Neural cell (in vitro differentiated cells): ENCODE data around the gene SIK3. TPM values are rescaled to one million over a fixed set of nuclear protein-coding genes. Genes with fewer than 3 reads are reported as not detected.

Experiments used
- H2AFZ ChIP-seq: fragments of 200-600, 300-800 bp; sonication (generic), shearing (Covaris generic); 2 replicates; pipeline ENCODE4 v1.6.0; 2014; ENCODE audit warnings: low read depth, mild to moderate bottlenecking, antibody characterized with exemption, low read length, moderate library complexity
- H3F3A ChIP-seq: fragments of 200-600 bp; shearing (Covaris generic); 2 replicates; pipeline ENCODE4 v1.6.1; 2016; ENCODE audit warnings: mild to moderate bottlenecking, moderate library complexity, mixed read lengths, antibody characterized with exemption, low read length; ENCODE audit not compliant: insufficient read depth, poor library complexity, severe bottlenecking
- H3K27ac ChIP-seq: fragments of 200-600, 300-800 bp; sonication (generic), shearing (Covaris generic); 2 replicates; pipeline ENCODE4 v1.5.1; 2014; ENCODE audit warnings: mild to moderate bottlenecking, low read length, moderate library complexity
- H3K27me3 ChIP-seq: fragments of 300-800, 200-600 bp; sonication (generic), shearing (Covaris generic); 2 replicates; pipeline ENCODE4 v1.6.0; 2014; ENCODE audit warnings: mild to moderate bottlenecking, low read depth, low read length, moderate library complexity; ENCODE audit not compliant: insufficient read depth
- H3K36me3 ChIP-seq: fragments of 300-800, 200-600 bp; sonication (generic), shearing (Covaris generic); 2 replicates; pipeline ENCODE4 v1.5.1; 2014; ENCODE audit warnings: mild to moderate bottlenecking, antibody characterized with exemption, low read length, moderate library complexity; ENCODE audit not compliant: insufficient read depth
- H3K4me2 ChIP-seq: fragments of 300-800, 200-600 bp; sonication (generic), shearing (Covaris generic); 2 replicates; pipeline ENCODE4 v1.6.0; 2014; ENCODE audit warnings: mild to moderate bottlenecking, low read length
- H3K4me3 ChIP-seq: fragments of 300-800, 200-600 bp; sonication (generic), shearing (Covaris generic); 2 replicates; pipeline ENCODE4 v1.5.1; 2014; ENCODE audit warnings: mild to moderate bottlenecking, low read length, moderate library complexity
- H3K79me2 ChIP-seq: fragments of 200-600 bp; shearing (Covaris generic); replicated peaks from 2 replicates; pipeline ENCODE4 v1.6.0; 2014; ENCODE audit warnings: mild to moderate bottlenecking, low read length, moderate library complexity; ENCODE audit not compliant: insufficient read depth
- H3K9ac ChIP-seq: fragments of 300-800, 200-600 bp; sonication (generic), shearing (Covaris generic); 2 replicates; pipeline ENCODE4 v1.6.1; 2016; ENCODE audit warnings: mild to moderate bottlenecking, low read length, mixed read lengths
- H3K9me2 ChIP-seq: fragments of 200-600 bp; shearing (Covaris generic); 2 replicates; pipeline ENCODE4 v1.6.1; 2016; ENCODE audit warnings: mild to moderate bottlenecking, low read length, mixed read lengths; ENCODE audit not compliant: insufficient read depth
- H3K9me3 ChIP-seq: fragments of 200-600, 300-800 bp; sonication (generic), shearing (Covaris generic); 2 replicates; pipeline ENCODE4 v1.6.1; 2016; ENCODE audit warnings: mild to moderate bottlenecking, mixed run types, low read length, moderate library complexity, mixed read lengths
- H4K20me1 ChIP-seq: fragments of 200-600 bp; shearing (Covaris generic); 2 replicates; pipeline ENCODE4 v1.6.1; 2016; ENCODE audit warnings: mild to moderate bottlenecking, mixed run types; ENCODE audit not compliant: insufficient read depth
- CTCF ChIP-seq: fragments of 450-650 bp; IDR thresholded peaks from 2 replicates; pipeline ENCODE4 v1.5.1; 2014; ENCODE audit warnings: antibody characterized with exemption, mild to moderate bottlenecking, moderate library complexity; ENCODE audit not compliant: poor library complexity, severe bottlenecking
- EP300 ChIP-seq: fragments of 450-650 bp; conservative IDR thresholded peaks from 2 replicates; pipeline ENCODE4 v1.6.1; 2014; ENCODE audit warnings: antibody characterized with exemption, mild to moderate bottlenecking, moderate library complexity; ENCODE audit not compliant: poor library complexity, severe bottlenecking
- EZH2 ChIP-seq: fragments of 200-600, 300-800 bp; shearing (Covaris generic), sonication (generic); IDR thresholded peaks from 2 replicates; pipeline ENCODE4 v1.6.1; 2014; ENCODE audit warnings: antibody characterized with exemption, low read length, borderline replicate concordance, mild to moderate bottlenecking; ENCODE audit not compliant: insufficient read depth, poor library complexity, severe bottlenecking
- MXI1 ChIP-seq: fragments of 450-650 bp; conservative IDR thresholded peaks from 2 replicates; pipeline ENCODE4 v1.6.1; 2014; ENCODE audit warnings: antibody characterized with exemption, mild to moderate bottlenecking; ENCODE audit not compliant: poor library complexity, severe bottlenecking
- POLR2AphosphoS5 ChIP-seq: IDR thresholded peaks from 2 replicates; pipeline ENCODE4 v1.6.1; 2012
- RAD21 ChIP-seq: fragments of 450-650 bp; conservative IDR thresholded peaks from 2 replicates; pipeline ENCODE4 v1.6.1; 2014; ENCODE audit warnings: antibody characterized with exemption, mild to moderate bottlenecking, moderate library complexity
- REST ChIP-seq: IDR thresholded peaks from 2 replicates; pipeline ENCODE4 v1.6.1; 2012; ENCODE audit warnings: borderline replicate concordance
- SMC3 ChIP-seq: fragments of 450-650 bp; conservative IDR thresholded peaks from 2 replicates; pipeline ENCODE4 v1.6.1; 2014; ENCODE audit warnings: antibody characterized with exemption, mild to moderate bottlenecking, moderate library complexity; ENCODE audit not compliant: poor library complexity
- TAF1 ChIP-seq: IDR thresholded peaks from 2 replicates; pipeline ENCODE4 v1.6.1; 2012; ENCODE audit warnings: low read depth
- polyA plus RNA-seq: library from polyadenylated mRNA; depleted of rRNA; stranded (reverse); fragments of >200 nt; gene quantifications from 2 replicates; pipeline ENCODE4 v1.2.3, GENCODE V29; 2014

The SIK3 gene
- polyA plus RNA-seq, 1 donor from 2014 or later = 11.2 TPM

GRCh38 chr11:117087446-117087845, 10.8 kb downstream of the SIK3 start:
- H3K36me3 ChIP-seq = no peaks in the 10 kb centered on the region
- H2AFZ ChIP-seq = no peak overlapping the region
- no peaks in the 10 kb centered on the region for H3F3A ChIP-seq
- H3K9ac ChIP-seq = no peak overlapping the region
- H3K27ac ChIP-seq = no peak overlapping the region
- TF ChIP-seq REST (no peak), EZH2 (no peak), POLR2AphosphoS5 (no peak), CTCF (no peak), TAF1 (no peak), MXI1 (no peak), SMC3 (no peak), EP300 (no peak), RAD21 (no peak)
- H3K27me3 ChIP-seq = no peaks in the 10 kb centered on the region
- H3K4me2 ChIP-seq = no peak overlapping the region
- peaks cover 54% of the 10 kb centered on the region for H3K79me2 ChIP-seq
- no peaks in the 10 kb centered on the region for H3K9me3 ChIP-seq
- H4K20me1 ChIP-seq = no peaks in the 10 kb centered on the region
- H3K4me3 ChIP-seq = no peak overlapping the region
- no peaks in the 10 kb centered on the region for H3K9me2 ChIP-seq

- H3K36me3 ChIP-seq = no peaks in the 10 kb centered on the region
- no peak overlapping the region for H2AFZ ChIP-seq
- H3K9ac ChIP-seq = no peak overlapping the region
- TF ChIP-seq POLR2AphosphoS5 (no peak), SMC3 (no peak), REST (no peak), CTCF (no peak), EP300 (no peak), EZH2 (no peak), RAD21 (no peak), MXI1 (no peak), TAF1 (no peak)
- H4K20me1 ChIP-seq = no peaks in the 10 kb centered on the region
- H3K9me3 ChIP-seq = no peaks in the 10 kb centered on the region
- H3K27ac ChIP-seq = no peak overlapping the region
- no peaks in the 10 kb centered on the region for H3F3A ChIP-seq
- H3K27me3 ChIP-seq = no peaks in the 10 kb centered on the region
- H3K4me2 ChIP-seq = no peak overlapping the region
- H3K9me2 ChIP-seq = no peaks in the 10 kb centered on the region
- peaks cover 54% of the 10 kb centered on the region for H3K79me2 ChIP-seq
- H3K4me3 ChIP-seq = no peak overlapping the region
These were observed 13.2 kb downstream of the SIK3 start for GRCh38 chr11:117084992-117085391.
